OCI-LY7 (cell line): ENCODE measurements around the gene RAET1E.

ENCODE experiments used
- EZH2phosphoT487 ChIP-seq: fragments of 200-600 bp; sonication (generic); IDR thresholded peaks from 2 replicates; pipeline ENCODE4 v1.6.1; 2018; ENCODE audit warnings: low read depth, borderline replicate concordance, mild to moderate bottlenecking, mixed run types, antibody characterized with exemption, low read length, moderate library complexity, mixed read lengths
- TF ChIP-seq, protein P1 (sequence below): fragments of 200-600 bp; sonication (generic); conservative IDR thresholded peaks from 2 replicates; pipeline ENCODE4 v1.5.1; 2014; ENCODE audit warnings: mild to moderate bottlenecking, antibody characterized with exemption, low read length, moderate library complexity, mixed read lengths

DNA sequence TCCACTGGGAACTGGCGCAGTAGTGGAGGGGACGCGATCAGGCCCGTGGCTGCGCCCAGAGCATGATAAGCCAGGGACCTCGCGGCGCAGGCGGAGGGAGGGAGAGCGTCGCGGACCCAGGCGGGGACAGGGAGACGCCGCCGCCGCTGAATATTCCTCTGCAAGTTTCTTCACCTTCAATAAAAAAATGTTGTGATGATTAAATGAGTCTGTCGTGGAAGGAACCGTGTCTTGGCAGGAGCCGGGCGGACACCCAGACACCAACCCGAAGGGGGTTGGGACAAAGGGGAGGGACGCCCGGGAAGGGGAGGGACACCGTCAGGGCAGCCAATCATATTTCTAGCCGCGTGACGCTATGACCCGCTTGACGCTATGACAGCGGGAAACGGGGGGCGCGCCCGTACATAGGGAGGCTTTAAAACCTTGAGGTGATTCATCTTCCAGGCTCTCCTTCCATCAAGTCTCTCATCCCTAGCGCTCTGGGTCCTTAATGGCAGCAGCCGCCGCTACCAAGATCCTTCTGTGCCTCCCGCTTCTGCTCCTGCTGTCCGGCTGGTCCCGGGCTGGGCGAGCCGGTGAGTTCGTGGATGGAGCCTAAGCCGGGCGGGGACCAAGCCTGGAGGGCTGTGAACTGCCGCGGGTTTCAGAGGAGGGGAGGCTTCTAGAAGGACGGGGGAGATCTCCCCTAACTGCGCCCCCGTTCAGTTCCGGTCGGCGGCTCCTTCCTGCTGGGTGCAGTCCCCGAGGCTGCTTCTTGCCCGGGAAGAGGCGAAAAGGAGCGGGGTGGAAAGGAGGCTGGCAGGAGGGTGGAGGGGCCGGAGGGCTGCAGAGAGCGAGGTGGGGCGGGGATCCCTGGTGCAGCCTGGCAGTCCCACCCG, 43.9 kb upstream of the RAET1E start, which contains the start of gene ULBP2:
- TF ChIP-seq, protein P1, sequence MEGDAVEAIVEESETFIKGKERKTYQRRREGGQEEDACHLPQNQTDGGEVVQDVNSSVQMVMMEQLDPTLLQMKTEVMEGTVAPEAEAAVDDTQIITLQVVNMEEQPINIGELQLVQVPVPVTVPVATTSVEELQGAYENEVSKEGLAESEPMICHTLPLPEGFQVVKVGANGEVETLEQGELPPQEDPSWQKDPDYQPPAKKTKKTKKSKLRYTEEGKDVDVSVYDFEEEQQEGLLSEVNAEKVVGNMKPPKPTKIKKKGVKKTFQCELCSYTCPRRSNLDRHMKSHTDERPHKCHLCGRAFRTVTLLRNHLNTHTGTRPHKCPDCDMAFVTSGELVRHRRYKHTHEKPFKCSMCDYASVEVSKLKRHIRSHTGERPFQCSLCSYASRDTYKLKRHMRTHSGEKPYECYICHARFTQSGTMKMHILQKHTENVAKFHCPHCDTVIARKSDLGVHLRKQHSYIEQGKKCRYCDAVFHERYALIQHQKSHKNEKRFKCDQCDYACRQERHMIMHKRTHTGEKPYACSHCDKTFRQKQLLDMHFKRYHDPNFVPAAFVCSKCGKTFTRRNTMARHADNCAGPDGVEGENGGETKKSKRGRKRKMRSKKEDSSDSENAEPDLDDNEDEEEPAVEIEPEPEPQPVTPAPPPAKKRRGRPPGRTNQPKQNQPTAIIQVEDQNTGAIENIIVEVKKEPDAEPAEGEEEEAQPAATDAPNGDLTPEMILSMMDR = no peak
- TF ChIP-seq EZH2phosphoT487 = no peak
